ENCODE data around the gene VAMP2.

Gene VAMP2

DNA sequence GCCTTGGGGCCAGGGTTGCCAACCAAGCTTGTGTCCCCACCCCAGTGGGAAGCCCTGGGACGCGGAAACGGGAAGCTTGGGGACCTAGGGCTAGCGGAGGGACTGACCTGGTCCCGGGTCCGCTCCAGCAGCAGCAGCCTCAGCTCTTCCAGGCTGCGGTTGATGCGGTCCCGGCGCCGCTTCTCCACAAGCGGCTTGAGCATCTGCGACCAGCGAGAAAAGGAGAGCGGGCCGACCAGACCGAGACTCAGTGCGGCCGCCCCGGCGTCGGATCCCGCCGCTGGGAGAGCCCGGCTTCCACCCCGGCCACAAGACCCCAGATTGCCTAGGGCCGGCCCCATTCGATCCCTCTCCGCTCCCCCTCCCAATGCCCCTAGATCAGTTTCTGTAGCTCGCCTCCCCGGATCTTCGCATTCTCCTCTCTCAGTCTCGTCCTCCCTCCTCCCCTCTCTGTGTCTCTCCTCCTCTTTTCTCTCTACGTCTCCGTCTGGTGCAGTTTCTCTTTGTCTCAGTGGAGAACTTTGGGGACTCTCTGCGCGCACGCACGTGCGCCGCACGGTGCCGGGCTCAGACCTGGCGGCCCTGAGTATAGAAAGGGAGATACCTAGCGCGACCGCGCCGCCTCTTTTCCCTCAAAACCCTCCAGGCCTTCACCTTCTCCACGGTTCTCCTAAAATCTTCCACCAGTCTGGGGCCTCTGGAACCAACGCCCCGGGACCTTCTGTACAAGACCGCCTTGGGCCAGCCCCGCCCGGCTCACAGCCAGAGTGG, 39.6 kb downstream of the VAMP2 start:
- DNase-seq (ENCODE audit: low spot score) = no peak

DNA sequence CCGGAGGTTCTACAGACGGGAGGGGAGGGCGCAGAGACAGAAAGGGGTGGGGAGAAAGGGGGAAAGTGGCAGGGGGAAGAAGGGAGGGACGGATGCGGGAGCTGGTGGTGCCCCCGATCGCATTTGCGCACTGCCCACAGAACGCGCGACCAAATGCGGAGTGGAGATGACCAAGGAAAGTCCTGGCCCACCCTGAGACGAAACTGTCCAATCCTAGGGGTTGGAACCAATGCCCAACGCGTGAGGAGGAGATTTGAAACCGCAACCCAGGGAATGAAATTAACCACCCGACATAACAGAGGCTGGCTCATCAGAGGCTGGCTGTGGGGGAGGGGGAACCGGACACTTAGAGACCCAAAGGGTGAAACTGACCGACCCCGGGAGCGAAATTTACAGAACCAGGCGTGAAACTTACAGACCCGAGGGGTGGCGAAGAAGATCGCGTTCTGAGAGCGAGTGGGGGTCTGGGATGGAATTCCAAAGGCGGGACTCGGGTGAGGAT, 40.3 kb downstream of the VAMP2 start:
- no peak for DNase-seq (ENCODE audit: low spot score)

DNA sequence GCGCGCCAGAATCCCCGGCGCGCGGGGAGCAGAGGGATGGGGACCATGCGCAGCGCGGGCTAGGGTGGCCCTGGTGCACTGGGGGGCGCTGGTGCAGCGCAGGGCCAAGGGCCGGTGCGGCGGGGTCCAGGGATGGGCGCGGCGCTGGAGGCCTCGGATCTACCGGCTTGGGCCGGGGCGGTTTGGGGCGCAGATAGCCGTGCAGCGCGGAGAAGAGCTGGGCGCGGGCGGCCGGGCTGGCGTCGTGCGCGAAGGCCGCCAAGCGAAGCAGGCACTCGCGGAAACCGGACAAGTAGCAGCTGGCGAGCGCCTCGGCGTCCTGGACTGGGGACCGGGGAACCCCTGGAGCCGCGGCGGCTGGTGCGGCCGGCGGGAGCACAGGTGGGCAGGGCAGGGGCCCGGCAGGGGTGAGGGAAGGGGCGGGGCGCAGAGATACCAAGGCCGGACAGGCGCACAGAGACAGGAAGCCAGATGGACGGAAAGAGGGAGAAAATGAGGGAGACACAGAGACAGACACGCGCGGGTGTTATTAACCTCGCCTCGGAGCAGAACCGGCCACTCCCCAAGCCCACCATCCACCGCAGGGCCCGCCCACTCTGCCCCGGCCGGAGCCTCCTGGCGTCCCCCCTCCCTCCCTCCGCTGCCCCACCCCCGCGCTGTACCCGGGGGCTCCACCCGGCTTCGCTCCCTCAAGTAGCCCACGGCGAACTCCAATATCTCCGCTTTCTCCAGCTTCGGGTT, 40.9 kb downstream of the VAMP2 start:
- no peak for DNase-seq (ENCODE audit: low spot score)

DNA sequence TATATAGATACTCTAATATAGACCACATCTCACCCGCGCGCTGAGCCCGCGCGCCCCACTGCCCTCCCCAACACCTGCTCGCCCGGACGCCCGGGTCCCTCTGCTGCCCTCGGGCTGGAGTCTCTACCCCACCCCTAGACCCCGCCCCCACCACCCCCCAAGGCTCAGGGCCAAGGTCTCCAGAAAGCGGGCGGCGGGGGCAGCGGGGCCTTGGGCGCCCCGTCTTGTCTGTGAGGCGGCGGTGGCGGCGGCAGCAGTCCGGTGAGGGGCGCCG, 41.4 kb downstream of the VAMP2 start:
- no peak for DNase-seq (ENCODE audit: low spot score)

DNA sequence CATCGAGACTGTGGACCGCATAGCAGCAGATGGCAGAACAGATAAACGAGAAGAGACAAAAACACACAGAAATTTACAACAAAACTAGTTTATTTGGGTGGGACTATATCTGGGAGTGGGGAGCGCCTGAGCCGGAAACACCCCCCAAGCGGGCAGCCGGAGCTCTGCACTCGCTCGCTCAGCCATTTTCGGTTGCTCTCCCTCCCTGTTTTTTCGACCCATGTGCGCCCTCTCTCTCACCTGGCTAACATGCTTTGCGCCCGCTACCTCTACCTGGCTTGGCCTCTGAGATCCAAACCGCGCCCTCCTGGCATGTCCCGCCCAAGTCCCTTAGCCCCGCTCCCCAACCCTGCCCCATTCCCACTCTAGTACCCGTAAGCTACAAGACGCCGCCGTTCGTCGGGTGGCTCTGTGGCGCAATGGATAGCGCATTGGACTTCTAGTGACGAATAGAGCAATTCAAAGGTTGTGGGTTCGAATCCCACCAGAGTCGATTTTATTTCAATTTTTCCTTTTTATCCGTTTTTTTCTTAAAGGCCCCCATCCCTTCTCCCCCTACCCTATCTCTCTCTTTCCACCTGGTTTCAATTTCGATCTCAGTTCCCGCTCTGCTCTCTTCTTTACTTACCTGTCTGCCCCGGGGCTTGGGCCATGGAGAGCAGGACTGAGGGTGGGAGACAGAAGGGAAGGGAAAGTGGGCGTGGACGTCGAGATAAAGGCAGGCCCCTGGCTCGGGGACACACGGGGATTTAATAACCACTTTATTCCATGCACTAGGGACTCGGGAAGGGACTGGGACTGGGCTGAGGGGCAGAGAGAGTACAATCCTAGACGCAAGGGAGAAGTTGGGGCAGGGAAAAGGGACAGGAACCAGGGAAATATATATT, 42.0 kb downstream of the VAMP2 start:
- no peak for DNase-seq (ENCODE audit: low spot score)

DNA sequence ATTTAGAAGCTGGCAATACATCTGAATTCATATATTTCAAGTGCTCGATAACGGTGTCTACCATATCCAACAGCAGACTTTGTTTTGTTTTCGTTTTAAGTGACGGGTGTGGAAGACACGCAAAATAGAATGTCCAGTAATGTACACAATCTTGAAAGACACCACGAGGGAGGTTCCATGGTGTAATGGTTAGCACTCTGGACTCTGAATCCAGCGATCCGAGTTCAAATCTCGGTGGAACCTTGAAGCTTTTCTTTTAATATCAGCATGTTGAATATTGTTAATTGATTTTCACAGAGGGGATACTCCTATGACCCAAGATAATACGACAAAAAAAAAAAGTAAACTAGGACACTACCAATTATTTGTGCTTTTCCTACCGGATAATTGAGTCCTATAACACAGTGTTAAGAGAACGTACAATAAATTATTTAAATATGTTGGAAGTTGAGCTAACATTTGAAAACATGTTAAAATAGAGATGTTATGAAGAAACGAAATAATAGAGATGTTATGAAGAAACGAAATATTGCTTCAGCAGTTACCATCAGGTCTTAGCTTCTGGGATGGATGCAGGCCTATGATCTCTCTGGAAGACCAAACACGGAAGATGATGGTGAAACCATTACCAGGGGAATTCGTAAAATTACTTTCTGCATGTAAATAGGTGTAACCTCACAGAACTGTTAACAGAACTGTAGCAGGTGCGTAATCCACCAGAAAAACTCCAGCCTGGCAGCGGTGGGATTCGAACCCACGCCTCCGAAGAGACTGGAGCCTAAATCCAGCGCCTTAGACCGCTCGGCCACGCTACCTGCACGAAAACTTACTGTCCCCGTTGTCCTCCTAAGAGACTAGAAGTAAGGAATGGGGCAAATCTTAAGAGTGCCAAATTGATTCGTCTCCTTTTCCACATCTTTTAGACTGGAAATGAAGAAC, 42.9 kb downstream of the VAMP2 start:
- DNase-seq (ENCODE audit: low spot score) = peak; percentile 85

DNA sequence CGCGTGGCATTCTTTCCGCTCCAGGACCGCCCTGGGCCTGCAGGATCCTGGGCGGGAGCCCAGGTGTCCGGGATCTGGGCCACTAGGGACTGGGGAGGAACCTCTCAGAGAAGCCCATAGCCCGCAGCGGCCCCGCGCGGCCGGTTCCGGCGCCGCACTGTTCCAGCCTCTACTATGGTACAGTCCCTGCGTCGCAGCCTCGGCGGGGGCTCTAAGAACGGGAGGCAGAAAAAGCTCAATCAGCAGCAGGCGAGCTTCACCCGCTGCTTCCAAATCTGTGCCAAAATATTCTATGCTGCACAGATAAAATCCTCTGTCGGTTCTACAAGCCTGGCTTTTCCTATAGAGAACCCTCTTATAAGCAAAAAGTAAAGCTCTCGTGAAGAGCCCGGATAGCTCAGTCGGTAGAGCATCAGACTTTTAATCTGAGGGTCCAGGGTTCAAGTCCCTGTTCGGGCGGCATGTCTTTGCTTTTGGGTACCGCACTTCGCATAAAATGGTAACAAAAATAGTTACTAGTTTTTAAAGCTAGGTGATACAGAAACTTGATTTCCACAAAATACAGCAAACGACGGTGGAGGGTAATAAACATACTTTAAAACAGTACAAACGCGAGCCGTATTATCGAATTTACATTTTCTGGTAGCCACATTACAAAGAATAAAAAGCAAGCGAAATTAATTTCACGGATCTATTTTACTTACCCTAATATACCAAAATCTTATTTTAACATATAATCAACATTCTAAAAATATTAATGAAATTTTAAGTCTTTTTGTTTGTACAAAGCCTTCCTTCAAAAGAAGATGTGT, 43.8 kb downstream of the VAMP2 start:
- peak; percentile 91 for DNase-seq (ENCODE audit: low spot score)

DNA sequence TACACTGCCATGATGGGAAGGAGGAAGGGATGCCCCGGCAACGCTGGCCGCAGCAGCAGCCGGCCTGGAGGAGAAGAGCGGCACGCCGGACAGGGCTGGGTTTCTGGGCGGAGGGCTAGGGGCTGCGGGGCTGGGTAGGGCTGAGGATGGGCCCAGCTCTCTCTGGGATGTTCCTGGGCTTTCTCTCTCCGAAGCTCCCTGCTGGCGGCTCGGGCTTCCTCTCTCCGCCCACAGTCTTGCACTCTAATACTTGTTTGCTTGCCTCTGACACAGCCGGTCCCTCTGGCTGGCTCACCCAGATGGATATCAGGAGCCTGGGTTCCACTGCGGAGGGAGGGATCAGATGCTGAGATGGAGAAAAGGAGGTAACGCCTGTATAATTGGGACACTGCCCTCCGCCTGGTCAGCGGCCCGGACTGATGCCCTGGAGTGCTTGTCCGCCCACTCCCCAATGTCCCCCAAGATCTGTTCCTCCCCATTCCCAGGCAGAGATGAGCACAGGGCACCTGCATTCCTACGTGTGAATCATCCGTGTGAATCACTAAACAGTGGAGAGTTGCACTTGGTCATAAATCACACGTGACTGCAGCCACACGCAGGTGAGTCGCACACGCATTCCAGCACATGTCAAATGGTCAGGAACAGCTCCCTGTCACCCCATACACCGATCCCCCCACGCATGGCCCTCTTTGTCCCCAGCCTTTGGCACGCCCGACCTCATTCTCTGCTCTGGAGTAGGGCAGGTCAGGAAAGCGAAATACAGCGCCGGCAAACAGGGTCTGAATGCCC, 44.6 kb downstream of the VAMP2 start, which contains the start of gene ALOXE3:
TSS of gene ALOXE3 (minus strand) at position 535 of the 789 bp plus-strand sequence. CDS start at position 11, 524 bp downstream.
- DNase-seq (ENCODE audit: low spot score) = no peak

DNA sequence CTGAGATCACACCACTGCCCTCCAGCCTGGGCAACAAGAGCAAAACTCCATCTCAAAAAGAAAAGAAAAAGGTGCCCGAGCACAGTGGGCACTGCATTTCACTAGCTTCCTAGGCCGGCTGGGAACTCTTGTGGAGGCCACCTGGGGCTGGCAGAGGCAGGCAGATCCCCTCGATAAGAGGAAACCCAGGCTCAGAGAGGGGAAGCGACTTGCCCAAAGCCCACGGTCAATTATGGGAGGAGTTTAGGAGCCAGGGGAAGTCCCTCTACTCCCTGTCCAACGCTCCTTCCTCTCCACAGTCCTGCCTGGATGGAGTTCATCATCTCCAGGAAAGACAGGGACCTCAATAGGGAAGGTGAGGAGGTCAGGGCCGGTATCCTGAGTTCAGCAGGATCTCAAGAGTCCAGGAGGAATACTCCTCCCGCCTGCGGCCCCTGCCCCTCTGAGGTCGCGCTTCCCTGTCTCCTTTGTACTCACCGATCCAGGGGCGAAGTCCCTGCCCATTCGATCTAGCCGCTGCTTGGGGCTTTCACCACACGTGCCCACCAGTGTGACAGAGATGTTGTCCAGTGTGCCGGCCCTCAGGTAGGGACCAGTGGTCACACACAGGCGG, 45.3 kb downstream of the VAMP2 start:
- no peak for DNase-seq (ENCODE audit: low spot score)

DNA sequence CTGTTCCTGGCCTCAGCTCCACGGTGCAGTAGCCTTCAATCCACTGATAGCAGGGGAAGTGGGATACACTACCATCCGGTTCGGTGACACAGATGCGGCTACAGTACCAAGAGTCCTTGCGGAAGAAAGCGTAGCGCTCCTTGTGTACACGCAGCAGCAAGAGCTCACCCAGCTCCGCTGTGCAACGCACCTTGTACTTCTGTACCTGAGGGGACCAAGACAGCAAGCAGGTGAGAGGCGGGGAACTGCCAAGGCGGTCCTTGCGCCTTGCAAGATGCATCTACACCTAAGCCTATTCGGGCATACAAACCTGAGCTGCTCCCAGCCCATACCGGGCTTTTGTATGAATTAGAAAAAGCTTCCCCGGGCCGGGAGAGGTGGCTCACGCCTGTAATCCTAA, 46.0 kb downstream of the VAMP2 start:
- DNase-seq (ENCODE audit: low spot score) = no peak

DNA sequence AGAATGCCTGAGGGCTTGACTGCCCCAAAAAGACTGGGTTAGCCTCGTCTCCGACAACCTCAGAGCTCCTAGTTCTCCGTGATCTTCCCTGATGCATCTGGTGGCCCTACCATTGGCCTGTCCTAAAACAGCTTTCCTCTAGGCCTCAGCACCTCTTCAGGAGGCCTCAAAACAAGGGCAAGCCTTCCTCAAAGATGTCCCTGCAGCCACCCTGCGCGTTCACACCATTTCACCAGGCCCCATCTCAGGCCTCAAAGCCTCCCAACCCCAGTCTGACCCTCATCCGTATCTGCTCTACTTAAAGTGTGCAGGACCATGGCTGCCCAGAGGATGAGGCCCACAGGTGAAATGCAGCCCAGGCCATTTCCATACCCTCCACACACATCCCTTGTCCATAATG, 51.8 kb downstream of the VAMP2 start:
- DNase-seq (ENCODE audit: low spot score) = no peak

DNA sequence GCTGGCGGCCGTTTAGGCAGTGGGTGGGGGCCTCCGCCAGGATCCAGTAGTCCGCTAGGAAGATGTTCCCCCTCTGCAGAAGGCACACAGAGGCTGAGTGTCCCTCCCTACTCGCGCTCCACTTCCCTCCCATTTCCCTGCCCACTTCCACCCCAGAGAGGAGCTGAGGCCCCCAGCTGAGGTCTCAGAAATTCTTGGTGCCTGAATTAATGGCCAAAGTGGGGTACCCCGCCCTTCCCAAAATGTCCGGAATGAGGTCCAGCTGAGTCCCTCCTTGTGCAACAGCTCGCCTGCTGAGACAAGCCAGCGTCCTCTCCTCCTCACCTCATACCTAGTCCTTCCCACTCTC, 52.3 kb downstream of the VAMP2 start:
- DNase-seq (ENCODE audit: low spot score) = no peak

DNA sequence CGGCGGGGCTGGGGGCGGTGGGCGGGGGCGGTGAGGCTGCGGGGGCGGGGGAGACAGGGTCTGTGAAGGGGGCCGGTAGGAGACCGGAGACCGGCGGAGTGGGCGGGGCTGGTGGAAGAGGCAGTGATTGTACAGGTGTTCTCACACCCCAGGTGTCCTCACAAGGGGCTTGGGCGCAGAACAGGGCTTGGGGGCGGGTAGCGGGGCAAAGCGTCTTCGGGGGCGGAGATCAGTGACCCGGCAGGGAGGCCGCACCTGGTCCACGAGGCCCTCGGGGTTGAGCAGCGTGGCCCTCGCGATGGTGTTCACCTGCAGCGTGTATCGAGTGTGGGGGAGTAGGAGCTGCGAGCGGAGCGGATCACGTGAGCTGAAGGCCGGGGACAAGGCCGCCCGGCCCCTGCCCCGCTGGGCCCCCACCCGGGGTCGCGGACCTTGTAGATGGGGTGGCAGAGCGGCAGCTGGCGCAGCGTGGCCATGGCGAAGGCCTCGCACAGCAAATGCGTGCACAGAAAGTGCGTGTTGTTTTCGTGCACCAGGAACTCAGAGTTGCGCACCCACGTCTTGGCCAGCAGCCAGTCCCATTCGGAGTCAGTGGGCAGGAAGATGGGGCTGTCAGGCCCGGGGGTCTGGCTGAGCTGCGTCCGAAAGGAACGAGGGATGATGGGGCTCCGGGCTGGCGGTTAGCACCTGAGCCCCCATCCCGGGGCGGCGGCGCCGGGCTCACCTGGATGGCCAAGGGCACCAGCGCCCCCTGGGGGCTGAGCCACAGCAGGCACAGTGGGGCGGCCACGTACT, 52.9 kb downstream of the VAMP2 start:
- DNase-seq (ENCODE audit: low spot score) = no peak
